Activated CD4-positive, CD25-positive, alpha-beta regulatory T cell (primary cell): ENCODE data around the gene CFAP100.

Experiments
- DNase-seq, 4 experiments: peaks; one replicate each; lab custom pipeline; 2025; lab: John Stamatoyannopoulos, UW

Gene CFAP100

DNA sequence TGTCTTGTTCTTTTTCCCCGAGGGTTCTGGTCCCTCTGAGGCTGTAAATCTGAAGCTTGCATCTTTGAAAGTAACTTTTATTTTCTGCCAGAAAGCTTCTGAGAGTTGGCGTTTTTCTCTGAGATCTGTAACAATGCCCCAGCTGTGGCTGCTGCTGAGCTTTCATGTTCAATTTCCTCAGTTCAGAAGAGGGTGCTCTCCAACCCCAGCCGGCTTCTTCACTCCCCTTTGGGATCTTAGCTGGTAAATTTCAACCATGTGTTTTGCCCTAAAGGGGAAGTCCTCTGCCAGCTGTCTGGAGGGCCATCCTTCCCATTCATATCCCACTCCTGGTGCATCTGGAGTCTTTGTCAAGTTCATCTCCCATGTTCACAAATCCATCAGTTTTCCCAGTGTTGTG, 18.3 kb upstream of the CFAP100 start:
- no peak for DNase-seq

DNA sequence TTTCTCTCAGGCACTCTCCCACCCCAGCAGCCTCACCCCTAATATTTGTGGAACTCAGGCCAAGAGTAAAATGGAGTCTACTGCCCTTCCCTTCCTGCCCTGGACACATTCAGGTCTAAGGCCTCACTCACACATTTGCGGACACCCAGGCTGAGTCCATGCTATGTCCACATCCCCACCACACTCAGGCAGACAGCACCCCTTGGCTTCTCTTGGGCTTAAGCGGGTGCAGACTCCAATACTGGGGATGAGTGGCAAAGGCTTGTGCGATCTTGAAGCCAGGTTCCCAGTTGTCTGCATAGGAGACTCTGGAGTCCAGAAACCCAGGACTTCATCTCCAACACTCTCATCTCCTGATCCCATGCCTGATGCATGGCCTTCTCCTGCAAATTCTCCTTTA, 17.5 kb upstream of the CFAP100 start:
- DNase-seq: no peak

- no peak for DNase-seq
Measured at GRCh38 chr3:126378341-126378751, 16.4 kb upstream of the CFAP100 start.

DNA sequence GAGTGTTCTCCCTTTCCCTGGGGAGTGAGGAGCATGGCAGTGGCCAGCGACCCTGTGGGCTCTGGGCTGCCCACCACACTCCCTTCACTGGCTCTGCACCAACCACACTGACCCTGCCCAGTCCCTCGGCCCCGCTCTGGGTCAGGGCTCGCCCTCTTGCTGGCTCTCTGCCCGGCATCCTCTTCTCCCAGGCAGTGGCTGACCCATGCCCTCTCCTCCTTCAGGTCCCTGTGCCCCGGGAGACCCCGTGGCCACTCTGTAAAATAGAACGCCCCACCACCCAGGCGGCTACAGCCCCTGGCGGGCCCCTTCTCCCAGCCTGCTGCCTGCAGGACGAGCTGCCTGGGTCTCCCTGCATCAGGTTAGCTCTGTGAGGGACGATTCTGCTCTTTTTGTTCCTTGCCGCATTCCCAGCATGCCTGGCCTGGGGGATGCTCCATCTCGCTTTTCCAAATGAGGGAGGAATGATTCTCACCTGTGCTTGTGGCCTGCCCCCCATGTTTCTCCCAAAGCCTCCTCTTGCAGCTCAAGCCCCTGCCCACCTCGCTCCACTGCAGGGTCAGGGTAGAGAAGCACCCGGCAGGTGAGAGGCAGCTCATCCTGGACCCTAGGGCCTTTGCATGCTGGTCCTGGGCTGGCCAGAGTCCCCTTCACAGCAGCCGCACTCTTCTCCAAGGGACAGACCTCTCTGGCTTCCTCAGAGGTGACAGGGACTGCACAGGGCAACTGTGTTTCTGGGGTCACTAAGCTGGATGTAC, 14.5 kb upstream of the CFAP100 start:
- DNase-seq: no peak

DNA sequence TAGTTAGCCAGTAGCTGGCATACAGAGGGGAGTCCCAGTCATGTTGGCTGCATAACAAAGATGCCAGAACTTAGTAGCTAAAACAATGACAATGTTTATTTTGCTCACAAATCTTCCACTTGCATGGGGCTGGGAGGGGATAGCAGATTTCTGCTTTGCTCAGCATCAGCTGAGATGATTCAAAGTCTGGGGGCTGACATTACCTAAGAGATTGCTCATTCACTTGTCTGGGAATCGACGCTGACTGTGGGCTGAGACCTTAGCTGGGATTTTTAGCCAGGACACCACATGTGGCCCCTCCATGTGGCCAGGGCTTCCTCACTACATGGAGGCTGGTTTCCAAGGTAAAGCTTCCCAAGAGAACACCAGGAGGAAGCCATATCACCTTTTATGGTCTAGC, 12.7 kb upstream of the CFAP100 start:
- no peak for DNase-seq

- DNase-seq: no peak
Measured at GRCh38 chr3:126389112-126389793, 5.5 kb upstream of the CFAP100 start.

DNA sequence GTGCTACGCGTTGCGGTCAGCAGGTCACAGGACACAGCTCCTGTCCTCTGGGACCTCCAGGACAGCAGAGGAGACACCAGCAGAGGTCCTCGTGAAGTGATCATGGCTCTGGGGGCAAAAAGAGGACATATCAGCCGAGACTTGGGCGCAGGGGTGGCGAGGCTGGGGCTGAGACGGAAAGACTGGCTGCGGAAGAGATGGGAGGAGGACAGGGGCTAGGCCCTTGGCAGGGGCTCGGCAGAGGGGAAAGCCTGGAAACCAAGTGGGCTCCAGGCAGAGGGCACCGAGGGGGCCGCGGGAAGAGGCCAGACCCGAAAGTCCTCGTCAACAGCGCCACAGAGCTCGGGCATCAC, 4.9 kb upstream of the CFAP100 start:
- DNase-seq: no peak

DNA sequence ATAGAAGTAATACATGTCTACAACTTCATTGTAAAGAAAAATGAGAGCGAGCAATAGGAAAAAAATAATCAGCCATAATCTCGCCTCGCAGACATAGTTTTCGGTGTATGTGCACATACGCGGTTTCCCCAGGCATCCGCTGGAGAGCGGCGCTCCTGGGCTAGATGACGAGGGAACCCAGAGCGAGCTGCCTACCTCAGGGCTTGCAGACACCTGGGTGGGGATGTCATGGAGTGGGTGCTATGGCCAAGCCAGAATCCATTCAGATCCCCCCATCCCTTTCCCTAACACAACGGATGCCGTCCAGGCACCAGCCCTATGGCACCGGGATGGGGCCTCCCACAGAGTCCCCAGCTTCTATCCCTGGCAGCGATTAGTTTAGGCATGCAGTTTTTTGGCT, 4.5 kb upstream of the CFAP100 start:
- no peak for DNase-seq

DNA sequence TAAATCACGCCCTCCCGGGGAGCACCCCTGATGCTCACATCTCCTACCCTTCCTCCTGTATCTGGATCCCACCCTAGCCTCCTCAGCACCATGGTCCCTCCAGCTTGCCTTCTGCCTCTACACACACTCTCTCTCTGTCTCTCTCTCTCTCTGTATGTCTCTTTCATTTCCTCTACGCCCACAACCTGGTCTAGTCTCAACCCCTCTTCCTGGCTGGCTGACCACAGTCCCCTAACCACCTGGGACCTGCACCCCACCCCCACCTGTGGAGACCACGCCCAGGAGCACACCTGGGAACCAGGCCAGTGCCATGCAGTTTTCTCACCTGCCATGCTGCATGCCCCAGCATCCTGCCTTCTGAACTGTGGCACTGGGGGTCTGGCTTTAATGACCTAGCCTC, 4.0 kb upstream of the CFAP100 start:
- no peak for DNase-seq

- DNase-seq: no peak
Measured at GRCh38 chr3:126391631-126392030, 3.1 kb upstream of the CFAP100 start.

DNA sequence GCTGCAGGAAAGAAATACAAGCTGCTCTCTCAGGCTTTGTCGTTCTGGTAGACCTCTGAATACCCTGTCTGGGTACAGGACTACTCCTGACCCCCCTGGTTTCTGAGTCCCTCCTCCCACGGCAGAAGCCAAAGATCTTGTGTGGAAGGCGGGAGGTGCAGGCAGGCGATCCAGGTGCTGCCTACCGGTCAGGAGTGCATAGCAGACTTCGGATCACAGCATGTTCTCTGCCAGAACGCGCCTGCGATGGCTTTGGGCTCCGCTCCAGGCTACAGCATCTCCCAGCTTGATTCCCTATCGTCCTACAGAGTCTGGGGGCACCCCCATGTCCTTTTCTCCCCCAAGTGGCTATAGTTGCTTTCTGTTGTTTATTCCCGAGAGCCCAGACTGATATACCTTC, 2.5 kb upstream of the CFAP100 start:
- no peak for DNase-seq

GRCh38 chr3:126393563-126393962, 1.1 kb upstream of the CFAP100 start:
- DNase-seq: no peak

DNA sequence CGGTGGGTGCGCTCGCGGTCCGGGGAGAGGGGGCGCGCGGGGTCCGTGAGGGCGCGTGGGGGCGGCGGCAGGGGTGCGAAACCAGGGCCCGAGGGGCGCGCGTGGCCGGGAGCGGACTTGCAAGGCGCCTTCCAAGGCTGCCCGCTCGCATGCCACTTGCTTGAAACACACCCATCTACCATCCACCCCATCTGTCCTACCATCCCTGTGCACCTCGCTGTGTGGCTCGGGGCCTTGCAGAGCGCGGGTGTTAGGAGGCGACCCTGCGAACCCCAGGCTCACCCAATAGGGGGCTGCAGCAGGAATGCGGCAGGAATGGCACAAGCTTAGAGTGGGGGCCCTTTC, 240 bp downstream of the CFAP100 start:
- no peak for DNase-seq

DNA sequence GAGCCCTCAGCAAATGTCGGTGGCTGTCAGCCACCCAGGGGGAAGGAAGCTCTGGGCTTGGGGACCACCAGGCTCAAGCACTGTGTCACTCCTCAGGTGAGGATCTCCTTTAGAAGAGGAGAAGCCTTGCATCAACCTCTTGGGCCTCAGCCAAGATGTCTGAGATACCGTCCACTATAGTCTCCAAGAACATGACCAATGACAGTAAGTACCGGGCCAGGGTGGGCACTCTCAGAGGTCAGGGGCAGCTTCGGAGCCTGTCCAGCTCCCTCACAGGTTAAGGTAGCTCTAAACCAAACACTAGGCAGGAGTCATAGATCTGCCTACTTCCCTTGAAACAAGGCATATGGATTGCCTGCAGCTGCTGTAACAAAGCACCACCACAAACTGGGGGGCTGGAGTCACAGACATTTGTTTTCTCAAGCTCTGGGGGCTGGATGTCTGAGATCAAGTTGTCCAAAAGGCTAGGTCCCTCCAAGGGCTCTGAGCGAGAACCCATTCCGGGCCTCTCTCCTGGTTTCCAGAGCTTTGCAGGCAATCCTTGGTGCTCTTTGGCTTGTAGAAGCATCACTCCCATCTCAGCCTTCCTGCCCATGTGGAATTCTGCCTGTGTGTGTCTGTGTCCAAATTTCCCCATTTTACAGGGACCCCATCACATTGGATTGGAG, 1.3 kb downstream of the CFAP100 start:
- DNase-seq: no peak

DNA sequence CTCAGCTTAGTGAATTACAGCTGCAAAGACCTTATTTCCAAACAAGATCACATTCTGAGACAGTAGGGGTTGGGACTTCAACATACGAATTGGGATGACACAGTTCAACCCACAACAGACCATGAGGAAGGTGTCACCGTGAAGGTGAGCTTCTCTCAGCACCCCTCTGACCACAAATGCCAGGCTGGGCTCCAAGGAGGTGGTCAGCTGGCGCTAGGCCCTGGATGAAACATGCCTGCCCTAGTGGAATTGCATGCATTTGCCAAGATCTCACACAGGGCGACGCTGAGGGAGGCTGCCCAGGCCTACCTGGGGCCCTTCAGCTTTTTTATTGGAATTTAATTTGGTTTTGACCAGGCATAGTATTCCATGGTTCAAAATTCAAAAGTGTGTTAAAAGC, 1.8 kb downstream of the CFAP100 start:
- no peak for DNase-seq

GRCh38 chr3:126397610-126398422, 3.1 kb downstream of the CFAP100 start:
- no peak for DNase-seq

- DNase-seq: no peak
Measured at GRCh38 chr3:126398423-126399350, 4.0 kb downstream of the CFAP100 start.

- DNase-seq: no peak
Measured at GRCh38 chr3:126399351-126399735, 4.6 kb downstream of the CFAP100 start.

- DNase-seq: no peak
Measured at GRCh38 chr3:126399756-126400155, 5.0 kb downstream of the CFAP100 start.

GRCh38 chr3:126401611-126402160, 7.0 kb downstream of the CFAP100 start:
- DNase-seq: no peak

- no peak for DNase-seq
Measured at GRCh38 chr3:126402178-126402577, 7.5 kb downstream of the CFAP100 start.
